H1 (cell line): Measurements from ENCODE around the gene KCNA2. TPM values are rescaled to one million over a fixed set of nuclear protein-coding genes. Genes with fewer than 3 reads are reported as not detected.

ENCODE experiments used
- CTCF ChIA-PET: fragments of 300-600 bp; sonication (Branson Sonifier 250); formaldehyde crosslinking; loops from one replicate; lab custom pipeline; 2021; ENCODE audit not compliant: partially characterized antibody; lab: Charles Lee
- POLR2A ChIA-PET: fragments of 300-600 bp; sonication (Branson Sonifier 250); formaldehyde crosslinking; loops from one replicate; lab custom pipeline; 2021; ENCODE audit warnings: inconsistent platforms; ENCODE audit not compliant: partially characterized antibody; lab: Charles Lee
- DNase-seq, 2 experiments: peaks; one replicate each; pipeline versions ENCODE4 v3.0.0 to v3.0.0-alpha.2; 2010 to 2022; ENCODE audit warnings: low spot score in 2 of 2, low read depth in 1 of 2, mixed read lengths in 1 of 2
- FAIRE-seq: peaks from 2 replicates; lab custom pipeline; 2011; peaks lifted over from hg19 to GRCh38; lab: Jason Lieb, UNC
- H2AFZ ChIP-seq: 2 replicates; pipeline ENCODE4 v1.8.1; 2012; ENCODE audit warnings: low read length, inconsistent platforms
- H2AK5ac ChIP-seq: 2 replicates; pipeline ENCODE4 v1.6.1; 2013; ENCODE audit warnings: low read depth, low read length
- H2BK120ac ChIP-seq: replicated peaks from 2 replicates; pipeline ENCODE3; 2013; ENCODE audit warnings: low read depth, low read length, inconsistent platforms
- H2BK12ac ChIP-seq: 2 replicates; pipeline ENCODE4 v1.6.1; 2013; ENCODE audit warnings: low read depth, low read length
- H2BK15ac ChIP-seq: 2 replicates; pipeline ENCODE4 v1.6.1; 2013; ENCODE audit warnings: low read length
- H2BK20ac ChIP-seq: 2 replicates; pipeline ENCODE4 v1.6.1; 2013; ENCODE audit warnings: low read length
- H2BK5ac ChIP-seq: 2 replicates; pipeline ENCODE4 v1.6.1; 2013; ENCODE audit warnings: low read depth, low read length
- H3K14ac ChIP-seq: 2 replicates; pipeline ENCODE4 v1.6.1; 2013; ENCODE audit warnings: inconsistent platforms; ENCODE audit not compliant: insufficient read length
- H3K18ac ChIP-seq: 2 replicates; pipeline ENCODE4 v1.6.1; 2013; ENCODE audit warnings: low read length; ENCODE audit errors: extremely low read depth
- H3K23ac ChIP-seq: 2 replicates; pipeline ENCODE4 v1.6.1; 2013; ENCODE audit warnings: inconsistent platforms; ENCODE audit not compliant: insufficient read length
- H3K23me2 ChIP-seq: 2 replicates; pipeline ENCODE4 v1.6.1; 2013; ENCODE audit warnings: low read depth, low read length
- H3K27ac ChIP-seq: 2 replicates; pipeline ENCODE4 v1.6.1; 2011; ENCODE audit warnings: low read depth, low read length, inconsistent platforms
- H3K27me3 ChIP-seq, 4 experiments: replicated peaks in 1 of 4; 1 replicate in 1 of 4; 2 replicates in 3 of 4; pipeline versions ENCODE4 v1.6.1 to v1.8.1; 2011 to 2013; ENCODE audit warnings: low read length in 3 of 4, mild to moderate bottlenecking in 3 of 4, inconsistent platforms in 2 of 4, mixed read lengths in 2 of 4, moderate library complexity in 1 of 4; ENCODE audit not compliant: control insufficient read depth in 3 of 4, insufficient read depth in 3 of 4; ENCODE audit errors: extremely low read depth in 1 of 4
- H3K36me3 ChIP-seq, 4 experiments: 2 replicates each; pipeline versions ENCODE4 v1.6.1 to v1.8.1; 2011 to 2013; ENCODE audit warnings: mild to moderate bottlenecking in 4 of 4, low read length in 3 of 4, moderate library complexity in 2 of 4, control low read depth in 1 of 4, inconsistent platforms in 1 of 4; ENCODE audit not compliant: insufficient read depth in 4 of 4, control insufficient read depth in 2 of 4
- H3K4ac ChIP-seq: replicated peaks from 2 replicates; pipeline ENCODE3; 2013; ENCODE audit warnings: low read length, low read depth, mixed read lengths, inconsistent platforms; ENCODE audit not compliant: insufficient read length
- H3K4me1 ChIP-seq, 4 experiments: replicated peaks in 1 of 4; 1 replicate in 1 of 4; 2 replicates in 3 of 4; pipeline versions ENCODE4 v1.6.1 to v1.8.1; 2011 to 2013; ENCODE audit warnings: low read length in 3 of 4, inconsistent platforms in 2 of 4, mixed read lengths in 1 of 4; ENCODE audit not compliant: insufficient read depth in 4 of 4, control insufficient read depth in 3 of 4
- H3K4me2 ChIP-seq, 2 experiments: 2 replicates each; pipeline versions ENCODE4 v1.6.1 to v1.8.1; 2011 to 2013; ENCODE audit warnings: low read depth in 2 of 2, low read length in 2 of 2, control low read depth in 1 of 2, inconsistent platforms in 1 of 2, mild to moderate bottlenecking in 1 of 2; ENCODE audit not compliant: insufficient read depth in 1 of 2
- H3K4me3 ChIP-seq, 4 experiments: fragments of 200-600, 300-600 bp in 1 of 4; sonication (generic), shearing (Covaris generic), sonication (Bioruptor Twin) in 1 of 4; 2 replicates each; pipeline versions ENCODE4 v1.5.1 to v1.8.1; 2011 to 2016; ENCODE audit warnings: low read length in 4 of 4, low read depth in 3 of 4, control low read depth in 2 of 4, inconsistent platforms in 2 of 4, mild to moderate bottlenecking in 2 of 4, mixed read lengths in 1 of 4, moderate library complexity in 1 of 4; ENCODE audit not compliant: insufficient read depth in 2 of 4; ENCODE audit errors: extremely low read depth in 1 of 4
- H3K56ac ChIP-seq: replicated peaks from 2 replicates; pipeline ENCODE3; 2013; ENCODE audit warnings: low read depth, mild to moderate bottlenecking, mixed read lengths, low read length, inconsistent platforms; ENCODE audit not compliant: insufficient read length
- H3K79me1 ChIP-seq: 2 replicates; pipeline ENCODE4 v1.6.1; 2013; ENCODE audit warnings: low read depth, low read length, control low read depth
- H3K79me2 ChIP-seq, 2 experiments: 2 replicates each; pipeline versions ENCODE4 v1.6.1 to v1.8.1; 2012 to 2013; ENCODE audit warnings: low read length in 2 of 2, mild to moderate bottlenecking in 2 of 2, inconsistent platforms in 1 of 2; ENCODE audit not compliant: insufficient read depth in 2 of 2, control insufficient read depth in 1 of 2
- H3K9ac ChIP-seq, 4 experiments: replicated peaks in 1 of 4; 1 replicate in 1 of 4; 2 replicates in 3 of 4; pipeline versions ENCODE4 v1.6.1 to v1.8.1; 2011 to 2013; ENCODE audit warnings: low read depth in 3 of 4, low read length in 3 of 4, control low read depth in 2 of 4, mild to moderate bottlenecking in 2 of 4, moderate library complexity in 2 of 4, inconsistent platforms in 1 of 4; ENCODE audit errors: extremely low read depth in 1 of 4
- H3K9me3 ChIP-seq, 2 experiments: 2 replicates each; pipeline versions ENCODE4 v1.6.1 to v1.8.1; 2012 to 2013; ENCODE audit warnings: mild to moderate bottlenecking in 2 of 2, moderate library complexity in 2 of 2, control low read depth in 1 of 2, inconsistent platforms in 1 of 2, low read depth in 1 of 2, low read length in 1 of 2, mixed read lengths in 1 of 2; ENCODE audit not compliant: insufficient read depth in 2 of 2
- H4K20me1 ChIP-seq, 2 experiments: replicated peaks in 1 of 2; 2 replicates each; pipeline versions ENCODE3 to v1.8.1; 2011 to 2013; ENCODE audit warnings: inconsistent platforms in 2 of 2, low read length in 2 of 2, mild to moderate bottlenecking in 1 of 2; ENCODE audit not compliant: insufficient read depth in 2 of 2, control insufficient read depth in 1 of 2
- H4K5ac ChIP-seq: 2 replicates; pipeline ENCODE4 v1.6.1; 2013; ENCODE audit warnings: low read length, low read depth, mixed read lengths, inconsistent platforms; ENCODE audit not compliant: insufficient read length
- H4K8ac ChIP-seq: 2 replicates; pipeline ENCODE4 v1.8.0; 2013; ENCODE audit warnings: mild to moderate bottlenecking, moderate library complexity, low read length, inconsistent platforms; ENCODE audit not compliant: insufficient read depth; ENCODE audit errors: extremely low read depth
- H4K91ac ChIP-seq: replicated peaks from 2 replicates; pipeline ENCODE3; 2013; ENCODE audit warnings: low read length, mixed read lengths, inconsistent platforms; ENCODE audit not compliant: insufficient read length
- EZH2 ChIP-seq: fragments of 200-600 bp; sonication (generic); IDR thresholded peaks from 2 replicates; pipeline ENCODE4 v1.7.1; 2012; ENCODE audit warnings: low read depth, mild to moderate bottlenecking, moderate library complexity, low read length, inconsistent platforms; ENCODE audit not compliant: severe bottlenecking
- SUZ12 ChIP-seq: fragments of 200-600 bp; sonication (generic); IDR thresholded peaks from 2 replicates; pipeline ENCODE4 v1.6.1; 2012; ENCODE audit warnings: mild to moderate bottlenecking, inconsistent platforms, low read length, moderate library complexity, mixed read lengths
- TAF7 ChIP-seq: optimal IDR thresholded peaks from 2 replicates; pipeline ENCODE3; 2011; ENCODE audit warnings: low read depth, mild to moderate bottlenecking, inconsistent platforms, low read length, moderate library complexity, borderline replicate concordance
- WGBS, 2 experiments: shearing (Covaris generic) in 1 of 2; methylation state at CpG; one replicate each; pipeline versions ENCODE4 v1.1.6 to v1.1.7; 2013 to 2015; ENCODE audit warnings: low lambda C conversion rate in 2 of 2, mixed read lengths in 2 of 2, inconsistent platforms in 1 of 2, low coverage in 1 of 2, missing lambda C conversion rate in 1 of 2; ENCODE audit not compliant: insufficient replicate concordance in 2 of 2, insufficient coverage in 1 of 2, insufficient read length in 1 of 2; ENCODE audit errors: extremely low coverage in 1 of 2, missing lambda C conversion rate in 1 of 2; 5-methylcytosine and 5-hydroxymethylcytosine counted together
- polyA plus RNA-seq, 7 experiments: library from polyadenylated mRNA; depleted of rRNA in 3 of 7; stranded (reverse) in 5 of 7; unstranded in 2 of 7; fragments of >200 nt in 5 of 7; fragments of 200-250 nt in 2 of 7; gene quantifications; 1 replicate in 5 of 7; 2 replicates in 1 of 7; 4 replicates in 1 of 7; pipeline versions ENCODE4 v1.2.1 to v1.2.3, GENCODE V29; 2011 to 2013; ENCODE audit warnings: missing spikeins in 2 of 7, mixed read lengths in 2 of 7
- total RNA-seq: library from RNA; stranded (reverse); fragmentation: NEBNext Ultra II Directional; extraction: Animal tissue kit (Norgen Biotek cat#: 25700); gene quantifications from 2 replicates; pipeline ENCODE4 v1.2.1, GENCODE V29; 2021

KCNA2 gene
- total and polyA plus RNA-seq, 2 of the 8 experiments (the other 6 are each of a cell fraction or from before 2014, with no cell fraction given): 0.26 to 0.78 TPM

DNA sequence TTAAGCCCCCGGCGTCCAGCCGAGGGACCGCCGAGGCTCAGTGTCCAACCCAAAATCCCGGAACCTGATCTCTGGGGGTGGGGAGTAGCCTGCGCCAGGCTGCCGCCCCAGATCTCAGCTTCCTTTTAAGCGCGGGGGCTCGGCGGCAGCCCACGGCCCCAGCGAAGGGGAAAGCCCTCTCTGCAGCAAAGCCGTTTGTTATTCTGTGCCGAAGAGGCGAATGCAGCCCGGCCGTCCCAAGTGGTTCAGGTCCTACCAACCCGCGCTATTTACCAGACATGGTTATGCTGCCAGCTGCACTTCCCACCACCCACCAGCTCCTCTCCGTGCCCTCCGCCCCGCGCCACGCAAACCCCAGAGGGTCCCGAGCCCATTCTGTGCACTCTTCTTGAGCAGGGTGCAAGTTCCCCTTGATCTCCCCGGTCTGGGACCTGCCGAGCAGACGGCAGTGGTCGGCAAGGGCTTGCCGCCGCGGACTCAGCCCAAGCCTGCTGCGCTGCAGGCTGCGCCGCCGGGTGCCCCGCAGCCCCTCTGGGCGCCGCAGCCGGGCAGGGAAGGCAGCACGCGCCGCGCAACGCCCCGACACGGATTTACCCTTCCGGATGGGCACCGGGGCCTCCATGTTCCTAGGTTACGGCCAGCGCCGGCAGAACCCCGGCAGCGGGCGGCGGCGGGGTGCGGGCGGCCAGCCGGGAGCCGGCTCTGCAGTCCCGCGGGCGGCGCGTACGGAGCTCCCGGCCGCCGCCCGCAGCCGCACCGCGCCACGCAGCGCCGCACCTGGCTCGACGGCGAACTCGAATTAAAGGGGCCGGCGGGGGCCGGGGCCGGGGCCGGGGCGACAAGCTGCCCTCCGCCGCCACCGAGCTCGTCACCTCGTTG, 738 bp upstream of the KCNA2 start:
- Histone ChIP-seq H3K23me2 (peaks cover 11% of the 10 kb centered on the region), H3K79me2 (no peaks in the 10 kb centered on the region), H3K4me3 (peak overlapping the region; percentile 54 to 69 (median 64)), H3K9ac (no peak overlapping the region), H3K4me2 (peak overlapping the region; percentile 89 to 100), H2AFZ (peak overlapping the region; percentile 26; the same call in 1 of the 2 replicates), H3K27me3 (peaks cover 36 to 80% (median 69%) of the 10 kb centered on the region in 4 experiments), H3K4ac (no peak overlapping the region), H2BK15ac (no peak overlapping the region), H2BK20ac (no peak overlapping the region), H3K9me3 (no peaks in the 10 kb centered on the region), H3K4me1 (peaks cover 5 to 15% (median 10%) of the 10 kb centered on the region in 4 experiments), H4K8ac (0 out of 2 replicates have a peak overlapping the region, but pooled peaks have one; percentile 4), H3K56ac (no peak overlapping the region), H2BK120ac (no peak overlapping the region), H4K91ac (no peak overlapping the region), H3K36me3 (no peaks in the 10 kb centered on the region; a peak in 1 of 8 replicates), H3K14ac (no peak overlapping the region), H3K27ac (no peak overlapping the region), H4K20me1 (peaks cover 2 to 3% of the 10 kb centered on the region in 2 experiments), H3K79me1 (no peaks in the 10 kb centered on the region), H3K23ac (no peak overlapping the region), H4K5ac (no peak overlapping the region)
- POLR2A ChIA-PET: interaction anchor here (1.0 kb wide), 1 partner anchor 51 kb away, joined by 4 read pairs; no protein-coding TSS in a partner anchor
- DNase-seq: peak in 1 of 2 experiments; percentile 63
- 2% methylated on average over 49 of the region's 94 CpGs; no CpG with 5 or more reads in 1 of the 2 experiments for WGBS, 2 experiments
- CTCF ChIA-PET: interaction anchor here (0.7 to 5.7 kb wide), 19 partner anchors 10 to 174 kb away, joined by 3 to 62 read pairs (median 5); no protein-coding TSS in a partner anchor
- TF ChIP-seq EZH2 (peak; percentile 91), SUZ12 (peak; percentile 78), TAF7 (no peak)
- TF ChIP-seq, all 59 proteins: peak for 2
- no peak overlapping the region for H2BK5ac ChIP-seq
- no peak overlapping the region for H2AK5ac ChIP-seq
- FAIRE-seq: no peak
- H2BK12ac ChIP-seq: peak overlapping the region; percentile 68; the same call in 1 of the 2 replicates
- H3K18ac ChIP-seq: no peak overlapping the region; the same call in 1 of the 2 replicates
